H1 (cell line): ENCODE measurements around the gene YEATS2. TPM values are rescaled to one million over a fixed set of nuclear protein-coding genes. Genes with fewer than 3 reads are reported as not detected.

Experiments
- CHD1 ChIP-seq: IDR thresholded peaks from 2 replicates; pipeline ENCODE4 v1.6.1; 2012; ENCODE audit warnings: low read depth, low read length, improper control_type of control experiment
- CREB1 ChIP-seq: IDR thresholded peaks from 2 replicates; pipeline ENCODE4 v1.6.1; 2012; ENCODE audit warnings: inconsistent platforms
- CTBP2 ChIP-seq: IDR thresholded peaks from 2 replicates; pipeline ENCODE4 v1.7.0; 2011; ENCODE audit warnings: borderline replicate concordance, mild to moderate bottlenecking, moderate library complexity, mixed read lengths, low read length; ENCODE audit not compliant: insufficient read depth, insufficient read length
- E2F6 ChIP-seq: IDR thresholded peaks from 2 replicates; pipeline ENCODE4 v1.6.1; 2012; ENCODE audit warnings: inconsistent platforms
- EGR1 ChIP-seq: IDR thresholded peaks from 2 replicates; pipeline ENCODE4 v1.6.1; 2011; ENCODE audit warnings: low read depth, low read length, borderline replicate concordance
- EZH2 ChIP-seq: fragments of 200-600 bp; sonication (generic); IDR thresholded peaks from 2 replicates; pipeline ENCODE4 v1.7.1; 2012; ENCODE audit warnings: low read depth, mild to moderate bottlenecking, moderate library complexity, low read length, inconsistent platforms; ENCODE audit not compliant: severe bottlenecking
- GABPA ChIP-seq: IDR thresholded peaks from 2 replicates; pipeline ENCODE4 v1.6.1; 2011; ENCODE audit warnings: mild to moderate bottlenecking, low read length, moderate library complexity, borderline replicate concordance; ENCODE audit not compliant: insufficient read depth
- GTF2F1 ChIP-seq: IDR thresholded peaks from 2 replicates; pipeline ENCODE4 v1.6.1; 2012; ENCODE audit warnings: low read depth, low read length, improper control_type of control experiment, borderline replicate concordance
- HDAC2 ChIP-seq, 2 experiments: fragments of 300-600 bp in 1 of 2; sonication (generic) in 1 of 2; IDR thresholded peaks; 2 replicates each; pipeline ENCODE4 v1.6.1; 2011 to 2012; ENCODE audit warnings: low read depth in 2 of 2, low read length in 2 of 2, mild to moderate bottlenecking in 2 of 2, moderate library complexity in 2 of 2, borderline replicate concordance in 1 of 2, inconsistent platforms in 1 of 2
- KDM4A ChIP-seq: IDR thresholded peaks from one replicate; pipeline ENCODE4 v1.7.1; 2012; ENCODE audit warnings: low read depth, mild to moderate bottlenecking, moderate library complexity, low read length, inconsistent platforms; ENCODE audit not compliant: severe bottlenecking
- KDM5A ChIP-seq: fragments of 200-600 bp; IDR thresholded peaks from 2 replicates; pipeline ENCODE4 v1.7.1; 2012; ENCODE audit warnings: mild to moderate bottlenecking, low read length, inconsistent platforms, mixed read lengths
- MAX ChIP-seq: IDR thresholded peaks from 2 replicates; pipeline ENCODE4 v1.6.1; 2012; ENCODE audit warnings: inconsistent platforms
- RAD21 ChIP-seq, 2 experiments: IDR thresholded peaks in 1 of 2; conservative IDR thresholded peaks in 1 of 2; 2 replicates each; pipeline ENCODE4 v1.6.1; 2011; ENCODE audit warnings: low read depth in 2 of 2, low read length in 2 of 2, improper control_type of control experiment in 1 of 2, inconsistent platforms in 1 of 2, mild to moderate bottlenecking in 1 of 2, moderate library complexity in 1 of 2
- RBBP5 ChIP-seq: IDR thresholded peaks from 2 replicates; pipeline ENCODE4 v1.7.1; 2012; ENCODE audit warnings: low read depth, mild to moderate bottlenecking, inconsistent platforms, low read length, moderate library complexity, borderline replicate concordance
- RXRA ChIP-seq: IDR thresholded peaks from 2 replicates; pipeline ENCODE4 v1.6.1; 2011; ENCODE audit warnings: low read depth, mild to moderate bottlenecking, low read length, moderate library complexity; ENCODE audit not compliant: insufficient read depth
- SIX5 ChIP-seq: IDR thresholded peaks from 2 replicates; pipeline ENCODE4 v1.6.1; 2011; ENCODE audit warnings: mild to moderate bottlenecking, low read depth, low read length
- SRF ChIP-seq: IDR thresholded peaks from 2 replicates; pipeline ENCODE4 v1.6.1; 2011; ENCODE audit warnings: mild to moderate bottlenecking, low read depth, low read length, moderate library complexity
- TBP ChIP-seq: IDR thresholded peaks from 2 replicates; pipeline ENCODE4 v1.6.1; 2011; ENCODE audit warnings: low read depth, low read length, improper control_type of control experiment
- TEAD4 ChIP-seq: IDR thresholded peaks from 2 replicates; pipeline ENCODE4 v1.6.1; 2012; ENCODE audit warnings: low read depth, low read length, inconsistent platforms, mixed read lengths
- USF2 ChIP-seq: IDR thresholded peaks from 2 replicates; pipeline ENCODE4 v1.6.1; 2011; ENCODE audit warnings: low read length, improper control_type of control experiment
- YY1 ChIP-seq: IDR thresholded peaks from 2 replicates; pipeline ENCODE4 v1.6.1; 2011; ENCODE audit warnings: low read depth, mild to moderate bottlenecking, low read length
- polyA plus RNA-seq, 7 experiments: library from polyadenylated mRNA; depleted of rRNA in 3 of 7; stranded (reverse) in 5 of 7; unstranded in 2 of 7; fragments of >200 nt in 5 of 7; fragments of 200-250 nt in 2 of 7; gene quantifications; 1 replicate in 5 of 7; 2 replicates in 1 of 7; 4 replicates in 1 of 7; pipeline versions ENCODE4 v1.2.1 to v1.2.3, GENCODE V29; 2011 to 2013; ENCODE audit warnings: missing spikeins in 2 of 7, mixed read lengths in 2 of 7
- total RNA-seq: library from RNA; stranded (reverse); fragmentation: NEBNext Ultra II Directional; extraction: Animal tissue kit (Norgen Biotek cat#: 25700); gene quantifications from 2 replicates; pipeline ENCODE4 v1.2.1, GENCODE V29; 2021

YEATS2 gene
- total and polyA plus RNA-seq, 2 of the 8 experiments (the other 6 are each of a cell fraction or from before 2014, with no cell fraction given), result 35.3 to 53.7 TPM

- no peak for TF ChIP-seq SRF
- no peak for TF ChIP-seq GABPA
- no peak for TF ChIP-seq KDM5A
- peak; percentile 70; the same call in 1 of the 2 replicates for TF ChIP-seq E2F6
- TF ChIP-seq MAX, result peak; percentile 97
- peak; percentile 19; the same call in 1 of the 2 replicates for TF ChIP-seq USF2
- no peak for TF ChIP-seq CHD1
- TF ChIP-seq TBP, result peak; percentile 13; the same call in 1 of the 2 replicates
- 0 out of 2 replicates have a peak, but pooled peaks have one; percentile 3 for TF ChIP-seq TEAD4
- TF ChIP-seq RXRA, result no peak
- TF ChIP-seq EGR1, result peak; percentile 98
- TF ChIP-seq HDAC2 (IDR thresholded peaks at IDR 0.05; ENCODE audit: borderline replicate concordance in 1 of 2, low read depth in 2 of 2, low read length in 2 of 2), result 0 out of 4 replicates have a peak, but pooled peaks of 1 of the 2 experiments have one; percentile 7
- no peak for TF ChIP-seq EZH2
- peak; percentile 83 for TF ChIP-seq CTBP2
- no peak; the same call in 1 of the 2 replicates for TF ChIP-seq CREB1
- no peak for TF ChIP-seq YY1
- TF ChIP-seq RBBP5, result peak; percentile 95
- no peak; a peak in 1 of 4 replicates for TF ChIP-seq RAD21 (IDR thresholded peaks at IDR 0.05 in 1 of 2, conservative IDR thresholded peaks at IDR 0.05 in 1 of 2; ENCODE audit: low read depth in 2 of 2, low read length in 2 of 2)
- no peak for TF ChIP-seq SIX5
- TF ChIP-seq GTF2F1, result no peak
- peak; percentile 66 for TF ChIP-seq KDM4A
These were observed at the start of gene YEATS2 (continued) for GRCh38 chr3:183697610-183698317.
